ENCODE data around the gene SPON1. TPM values are rescaled to one million over a fixed set of nuclear protein-coding genes. Genes with fewer than 3 reads are reported as not detected.

SPON1 gene
- total RNA-seq, 4 donors from 2014 or later: 8.0 to 16.1 (median 11.3) TPM

DNA sequence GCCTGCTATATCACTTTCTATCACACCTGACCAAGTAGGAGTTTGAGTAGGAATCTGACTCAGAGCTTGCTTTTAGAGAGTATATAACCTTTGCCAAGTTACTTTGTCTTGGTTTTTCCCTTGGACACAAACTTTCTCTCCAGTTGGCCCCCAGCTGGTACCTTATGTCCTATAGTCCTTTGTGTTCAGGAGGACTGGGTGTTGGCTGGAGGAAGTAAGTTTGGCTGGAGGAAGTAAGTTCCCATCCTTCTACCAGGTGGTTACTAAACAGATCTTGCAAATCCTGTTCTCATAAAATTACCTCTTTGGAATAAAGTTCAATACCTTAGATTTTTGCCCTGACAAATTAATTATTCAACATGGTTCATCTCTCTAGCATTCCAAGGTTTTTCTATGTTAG is 37.2 kb downstream of the SPON1 start:
- no peak for DNase-seq (ENCODE audit: low spot score in 2 of 2)
- Histone ChIP-seq H3K4me1 (no peaks in the 10 kb centered on the region), H3K27me3 (no peaks in the 10 kb centered on the region), H3K4me3 (no peak overlapping the region), H3K27ac (no peak overlapping the region), H3K36me3 (no peaks in the 10 kb centered on the region), H3K9me3 (peaks cover 5% of the 10 kb centered on the region)
- TF ChIP-seq, protein P1, sequence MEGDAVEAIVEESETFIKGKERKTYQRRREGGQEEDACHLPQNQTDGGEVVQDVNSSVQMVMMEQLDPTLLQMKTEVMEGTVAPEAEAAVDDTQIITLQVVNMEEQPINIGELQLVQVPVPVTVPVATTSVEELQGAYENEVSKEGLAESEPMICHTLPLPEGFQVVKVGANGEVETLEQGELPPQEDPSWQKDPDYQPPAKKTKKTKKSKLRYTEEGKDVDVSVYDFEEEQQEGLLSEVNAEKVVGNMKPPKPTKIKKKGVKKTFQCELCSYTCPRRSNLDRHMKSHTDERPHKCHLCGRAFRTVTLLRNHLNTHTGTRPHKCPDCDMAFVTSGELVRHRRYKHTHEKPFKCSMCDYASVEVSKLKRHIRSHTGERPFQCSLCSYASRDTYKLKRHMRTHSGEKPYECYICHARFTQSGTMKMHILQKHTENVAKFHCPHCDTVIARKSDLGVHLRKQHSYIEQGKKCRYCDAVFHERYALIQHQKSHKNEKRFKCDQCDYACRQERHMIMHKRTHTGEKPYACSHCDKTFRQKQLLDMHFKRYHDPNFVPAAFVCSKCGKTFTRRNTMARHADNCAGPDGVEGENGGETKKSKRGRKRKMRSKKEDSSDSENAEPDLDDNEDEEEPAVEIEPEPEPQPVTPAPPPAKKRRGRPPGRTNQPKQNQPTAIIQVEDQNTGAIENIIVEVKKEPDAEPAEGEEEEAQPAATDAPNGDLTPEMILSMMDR (IDR thresholded peaks at IDR 0.05): no peak
- no peak for TF ChIP-seq EP300 (IDR thresholded peaks at IDR 0.05)
- no peak for TF ChIP-seq POLR2A (IDR thresholded peaks at IDR 0.05)
- no peak for TF ChIP-seq POLR2AphosphoS5 (IDR thresholded peaks at IDR 0.05)

DNA sequence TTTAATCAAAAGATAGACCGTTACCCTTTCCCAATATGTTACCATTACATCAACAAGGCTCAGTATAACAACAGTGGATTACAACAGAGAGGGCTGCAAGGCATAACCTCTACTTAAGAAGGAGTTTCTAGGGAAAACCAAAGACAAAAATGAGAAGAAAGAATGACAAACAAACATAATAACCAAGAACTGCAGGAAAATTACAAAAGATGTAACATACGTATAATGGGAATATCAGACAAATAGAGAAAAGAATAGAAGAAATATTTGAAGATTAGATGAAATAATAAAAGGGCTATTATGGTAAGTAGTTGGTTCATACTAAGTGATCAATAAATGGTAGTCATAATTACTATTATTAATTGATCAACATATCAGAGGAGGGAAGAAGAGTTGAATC is 39.1 kb downstream of the SPON1 start:
- 91% methylated on average over 2 of the region's 2 CpGs for WGBS
- Histone ChIP-seq H3K36me3 (no peaks in the 10 kb centered on the region), H3K4me3 (no peak overlapping the region), H3K27ac (no peak overlapping the region), H3K27me3 (no peaks in the 10 kb centered on the region), H3K9me3 (peaks cover 5% of the 10 kb centered on the region), H3K4me1 (no peaks in the 10 kb centered on the region)
- TF ChIP-seq POLR2AphosphoS5 (IDR thresholded peaks at IDR 0.05) (no peak), POLR2A (IDR thresholded peaks at IDR 0.05) (no peak), EP300 (IDR thresholded peaks at IDR 0.05) (no peak)
- TF ChIP-seq, protein P1 (IDR thresholded peaks at IDR 0.05): no peak
- DNase-seq (ENCODE audit: low spot score in 2 of 2): no peak

DNA sequence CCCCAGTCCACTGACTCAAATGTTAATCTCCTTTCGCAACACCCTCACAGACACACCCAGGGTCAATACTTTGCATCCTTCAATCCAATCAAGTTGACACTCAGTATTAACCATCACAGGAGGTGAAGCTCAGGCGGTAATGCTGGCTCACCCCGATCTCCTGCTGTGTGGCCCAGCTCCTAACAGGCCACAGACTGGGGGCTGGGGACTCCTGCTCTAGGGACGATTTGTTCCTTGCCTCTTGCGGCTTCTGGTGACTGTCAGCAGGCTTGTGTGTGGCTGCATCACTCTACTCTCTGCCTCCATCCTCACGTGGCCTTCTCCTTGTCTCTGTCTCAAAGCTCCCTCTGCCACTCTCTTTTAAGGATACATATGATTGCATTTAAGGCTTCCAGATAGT is 45.0 kb downstream of the SPON1 start:
- 88% methylated on average over 6 of the region's 6 CpGs for WGBS
- Histone ChIP-seq H3K36me3 (no peaks in the 10 kb centered on the region), H3K4me3 (no peak overlapping the region), H3K4me1 (no peaks in the 10 kb centered on the region), H3K27ac (no peak overlapping the region), H3K27me3 (no peaks in the 10 kb centered on the region), H3K9me3 (no peaks in the 10 kb centered on the region)
- DNase-seq (ENCODE audit: low spot score in 2 of 2): no peak
- TF ChIP-seq, protein P1 (IDR thresholded peaks at IDR 0.05): no peak
- TF ChIP-seq EP300 (IDR thresholded peaks at IDR 0.05) (no peak), POLR2A (IDR thresholded peaks at IDR 0.05) (no peak), POLR2AphosphoS5 (IDR thresholded peaks at IDR 0.05) (no peak)

DNA sequence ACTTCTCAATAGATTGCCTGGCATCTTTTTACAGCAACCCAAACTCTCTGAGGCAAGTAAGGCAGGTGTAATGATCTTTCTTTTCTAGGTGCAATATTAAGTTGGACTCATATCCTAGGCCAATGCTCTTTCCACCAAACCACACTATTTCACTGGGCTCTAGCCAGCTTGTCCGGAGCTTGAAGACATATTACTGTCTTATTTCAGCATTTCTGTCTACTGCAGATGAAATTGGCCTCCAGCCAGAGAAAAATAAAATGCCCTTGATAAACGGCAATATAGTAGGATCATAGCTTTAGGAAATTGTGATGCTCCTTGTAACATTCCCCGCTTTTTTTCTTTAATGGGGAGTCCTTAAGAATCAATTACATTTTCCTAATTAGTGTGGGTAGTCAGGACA is 48.1 kb downstream of the SPON1 start:
- 59% methylated on average over 3 of the region's 3 CpGs for WGBS
- H3K36me3 ChIP-seq: no peaks in the 10 kb centered on the region
- H3K4me3 ChIP-seq: no peak overlapping the region
- no peaks in the 10 kb centered on the region for H3K9me3 ChIP-seq
- H3K27ac ChIP-seq: no peak overlapping the region
- TF ChIP-seq POLR2A (IDR thresholded peaks at IDR 0.05) (no peak), POLR2AphosphoS5 (IDR thresholded peaks at IDR 0.05) (no peak), EP300 (IDR thresholded peaks at IDR 0.05) (no peak)
- TF ChIP-seq, protein P1 (IDR thresholded peaks at IDR 0.05): no peak
- DNase-seq (ENCODE audit: low spot score in 2 of 2): no peak
- no peaks in the 10 kb centered on the region for H3K27me3 ChIP-seq
- H3K4me1 ChIP-seq: no peaks in the 10 kb centered on the region

DNA sequence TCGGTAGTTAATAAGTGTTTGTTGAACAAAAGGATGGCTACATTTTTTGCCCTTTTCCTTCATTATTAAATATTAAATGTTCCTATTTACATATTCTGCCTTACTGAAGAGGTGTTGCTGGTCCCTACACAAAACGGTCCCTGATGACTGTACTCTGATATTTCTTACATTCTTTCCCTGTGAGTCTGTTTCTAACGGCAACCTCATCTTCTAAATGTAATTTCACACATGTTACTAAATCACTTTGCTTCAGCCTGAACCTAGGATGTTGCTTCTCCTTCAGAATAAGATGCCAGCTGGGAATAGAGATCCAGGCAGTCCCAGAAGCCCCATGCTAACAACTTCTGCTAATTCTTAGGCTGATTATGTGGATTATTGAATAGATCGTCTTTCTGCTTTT is 50.3 kb downstream of the SPON1 start:
- DNase-seq (ENCODE audit: low spot score in 2 of 2): no peak
- H3K9me3 ChIP-seq: no peaks in the 10 kb centered on the region
- H3K27ac ChIP-seq: no peak overlapping the region
- H3K4me1 ChIP-seq: no peaks in the 10 kb centered on the region
- TF ChIP-seq POLR2A (IDR thresholded peaks at IDR 0.05) (no peak), EP300 (IDR thresholded peaks at IDR 0.05) (no peak), POLR2AphosphoS5 (IDR thresholded peaks at IDR 0.05) (no peak)
- TF ChIP-seq, protein P1 (IDR thresholded peaks at IDR 0.05): no peak
- no peaks in the 10 kb centered on the region for H3K36me3 ChIP-seq
- H3K27me3 ChIP-seq: no peaks in the 10 kb centered on the region
- 80% methylated on average over 4 of the region's 4 CpGs for WGBS
- no peak overlapping the region for H3K4me3 ChIP-seq

Data from suprapubic skin (tissue), 4 donors.